Inferior parietal cortex (tissue), 1 donor: ENCODE results near the gene KMT5C.
"Not testable (repeated sequence)": the region's sequence is repeated elsewhere in the genome, so short reads cannot be mapped to it uniquely, and the experiment has no call there.

Experiments
- DNase-seq: peaks from one replicate; pipeline ENCODE4 v3.0.0-alpha.2; 2016; ENCODE audit errors: extremely low spot score

KMT5C gene

DNA sequence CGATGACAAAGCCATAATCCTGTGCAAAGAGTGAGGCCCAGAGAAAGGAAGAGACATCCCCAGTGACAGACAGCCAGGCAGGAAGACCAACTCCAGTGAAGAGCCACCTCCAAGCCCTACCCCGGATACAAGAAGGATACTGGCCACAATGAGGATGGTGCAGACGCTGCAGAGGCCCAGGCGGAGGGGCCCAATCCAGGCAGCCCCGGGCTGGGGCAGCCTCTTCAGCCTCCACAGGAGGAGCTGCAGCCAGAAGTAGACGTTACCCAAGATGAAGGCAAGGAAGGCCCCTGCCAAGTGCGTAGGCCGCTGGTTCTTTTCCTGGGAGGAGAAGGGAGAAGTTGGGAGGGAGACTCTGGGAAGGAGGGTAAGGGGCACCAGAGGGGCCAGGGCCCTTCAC lies 23.0 kb upstream of the KMT5C start:
- no peak for DNase-seq

DNA sequence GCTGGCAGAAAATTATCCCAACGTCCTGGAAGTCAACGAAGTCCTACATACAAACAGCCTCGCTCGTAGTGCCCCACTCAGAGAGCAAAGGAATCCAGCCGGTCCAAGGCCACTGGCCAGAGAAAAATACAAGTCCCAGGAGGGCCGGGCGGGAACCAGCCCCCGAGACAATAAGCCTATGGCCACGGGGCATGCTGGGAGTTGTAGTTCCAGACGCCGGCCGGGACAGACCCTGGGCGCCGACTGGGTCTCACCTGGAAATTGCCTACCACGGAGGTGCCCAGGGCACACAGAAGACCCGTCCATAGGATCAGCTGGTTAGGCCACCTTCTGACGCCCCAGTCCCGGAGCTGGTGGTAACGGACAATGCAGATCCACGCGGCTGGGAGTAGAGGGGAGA lies 19.9 kb upstream of the KMT5C start:
- DNase-seq = no peak

GRCh38 chr19:55320844-55321419 lies 18.7 kb upstream of the KMT5C start:
- no peak for DNase-seq

DNA sequence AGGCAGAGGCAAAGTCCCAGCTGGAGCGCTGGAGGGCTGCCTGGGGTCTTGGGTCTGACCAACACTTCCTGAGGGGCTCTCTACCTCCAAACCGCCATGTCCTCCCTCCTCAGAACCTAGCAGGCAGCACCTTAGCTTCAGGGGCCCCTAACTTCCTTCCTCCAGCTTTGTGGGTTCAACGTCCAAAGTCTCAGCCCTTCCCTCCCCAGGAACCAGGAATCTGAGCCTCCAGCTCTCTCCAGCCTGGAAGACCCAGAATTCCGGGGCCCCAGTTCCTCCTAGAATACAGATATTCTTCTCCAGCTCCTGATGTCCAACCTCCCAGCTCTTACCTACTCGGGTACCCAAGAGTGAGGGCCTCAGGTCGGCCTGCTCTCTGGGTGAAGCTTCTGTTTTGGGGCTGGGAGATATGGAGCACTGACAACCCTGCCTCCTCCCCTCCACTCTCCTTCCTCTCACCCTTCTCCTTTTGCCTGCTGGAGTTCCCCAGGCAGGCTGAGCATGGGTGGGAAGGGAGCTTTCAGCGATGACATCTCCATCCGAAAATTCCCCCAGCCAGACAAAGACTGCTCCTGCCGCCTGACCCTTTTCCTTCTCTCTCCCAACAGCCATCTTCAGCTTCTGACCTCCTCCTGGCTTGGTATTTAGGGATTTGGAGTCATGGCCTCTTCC lies 18.1 kb upstream of the KMT5C start:
- DNase-seq = no peak

DNA sequence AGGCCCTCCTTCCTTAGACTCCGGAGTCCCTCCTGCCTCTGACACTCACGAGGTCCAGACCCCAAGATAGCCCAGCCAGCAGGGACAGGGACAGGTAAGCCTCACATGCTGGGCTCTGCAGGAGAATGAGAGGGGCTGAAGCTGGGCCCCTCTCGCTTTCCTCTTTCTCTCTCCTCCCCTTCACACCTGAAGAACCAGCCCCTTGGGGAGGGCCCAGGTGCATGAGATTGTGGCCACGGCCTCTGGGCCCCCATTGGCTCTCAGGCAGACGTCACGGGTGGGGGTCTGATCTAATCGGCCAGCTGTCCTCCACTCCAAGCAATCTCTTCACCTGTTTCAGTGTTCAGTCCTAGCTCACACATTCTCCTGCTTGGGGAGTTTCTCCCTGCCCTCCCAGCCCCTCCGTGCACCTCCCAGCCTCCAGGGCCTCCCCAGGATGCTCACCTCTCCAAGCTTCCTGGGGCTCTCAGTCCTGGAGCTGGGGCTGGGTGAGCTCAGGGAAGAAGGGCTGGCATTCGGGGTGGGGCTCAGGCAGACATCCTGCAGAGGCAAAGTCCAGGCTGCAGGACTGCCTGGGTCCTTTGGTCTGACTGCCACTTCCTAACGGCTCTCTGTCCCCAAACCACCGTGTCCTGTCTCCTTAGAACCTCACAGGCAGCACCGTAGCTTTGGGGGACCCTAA lies 17.3 kb upstream of the KMT5C start:
- no peak for DNase-seq

DNA sequence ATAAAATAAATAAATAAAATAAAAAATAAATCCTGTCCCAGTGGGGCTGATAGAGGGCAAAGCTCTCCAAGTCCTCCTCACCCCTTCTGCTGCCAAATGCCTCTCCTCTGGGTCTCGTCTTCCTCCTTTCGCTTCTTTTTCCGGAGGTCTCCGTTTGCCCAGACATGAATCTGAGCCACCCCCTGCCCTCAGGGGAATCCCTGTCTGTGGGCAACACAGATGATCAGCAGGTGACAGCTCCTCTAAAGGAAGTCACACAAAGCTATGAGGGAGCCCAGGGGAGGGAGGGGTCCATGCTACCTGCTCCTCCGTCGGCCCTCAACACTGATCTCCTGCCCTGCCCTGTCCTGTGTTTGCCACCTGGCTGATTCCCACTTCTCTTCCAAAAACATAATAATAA lies 15.0 kb upstream of the KMT5C start:
- no peak for DNase-seq

DNA sequence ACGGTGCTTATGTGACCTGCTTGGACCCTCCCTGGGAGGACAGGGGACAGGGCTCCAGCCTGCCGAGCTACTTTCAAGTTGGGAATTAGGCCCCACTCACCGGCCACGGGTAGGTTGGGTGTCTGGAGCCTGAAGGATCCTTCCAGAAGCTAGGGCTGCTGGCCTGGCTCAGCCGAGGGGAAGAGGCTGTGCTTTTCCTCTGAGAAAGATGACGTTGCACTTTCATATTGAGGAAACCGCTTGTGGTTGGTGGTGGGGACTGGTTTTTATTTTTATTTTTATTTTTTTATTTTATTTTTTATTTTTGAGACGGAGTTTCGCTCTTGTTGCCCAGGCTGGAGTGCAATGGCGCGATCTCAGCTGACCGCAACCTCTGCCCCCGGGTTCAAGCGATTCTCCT lies 14.5 kb upstream of the KMT5C start, which contains the start of gene TMEM150B:
TMEM150B (minus strand) TSS at position 170 of the 400 bp plus-strand sequence. CDS start 4,305 bp downstream, outside the sequence.
- no peak for DNase-seq

DNA sequence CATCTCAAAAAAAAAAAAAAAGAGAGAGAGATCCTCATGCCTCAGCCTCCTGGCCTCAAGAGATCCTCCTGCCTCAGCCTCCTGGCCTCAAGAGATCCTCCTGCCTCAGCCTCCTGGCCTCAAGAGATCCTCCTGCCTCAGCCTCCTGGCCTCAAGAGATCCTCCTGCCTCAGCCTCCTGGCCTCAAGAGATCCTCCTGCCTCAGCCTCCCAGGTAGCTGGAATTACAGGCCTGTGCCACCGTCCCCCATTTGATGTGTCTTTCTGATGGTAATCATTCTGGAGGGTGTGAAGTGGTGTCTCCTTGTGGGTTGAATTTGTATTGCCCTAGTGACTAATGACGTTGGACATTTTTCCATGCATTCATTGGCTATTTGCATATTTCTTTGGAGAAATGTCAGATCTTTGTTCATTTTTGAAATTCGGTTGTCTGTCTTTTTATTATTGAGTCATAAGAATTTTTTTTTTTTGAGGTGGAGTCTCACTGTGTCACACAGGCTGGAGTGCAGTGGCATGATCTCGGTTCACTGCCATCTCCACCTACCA lies 10.8 kb upstream of the KMT5C start:
- not testable (repeated sequence) for DNase-seq

GRCh38 chr19:55329791-55330190 lies 9.9 kb upstream of the KMT5C start:
- DNase-seq = not testable (repeated sequence)

DNA sequence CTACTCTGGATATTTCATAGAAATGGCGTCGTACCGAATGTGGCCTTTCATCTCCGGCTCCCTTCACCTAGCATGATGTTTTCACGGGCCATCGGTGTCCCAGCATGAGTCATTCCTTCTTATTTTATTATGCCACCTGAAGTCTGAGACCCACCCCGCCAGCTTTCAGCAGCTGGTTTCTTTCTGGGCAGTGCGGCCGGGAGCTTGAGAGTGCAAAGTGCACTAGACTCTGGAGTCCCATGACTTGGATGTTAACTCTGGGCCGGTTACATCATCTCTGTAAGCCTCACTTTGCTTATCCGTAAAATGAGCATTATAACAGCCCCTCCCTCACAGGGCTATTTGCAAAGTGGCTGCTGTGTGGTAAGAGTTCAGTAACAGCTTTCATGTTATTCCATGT lies 5.8 kb upstream of the KMT5C start:
- DNase-seq = no peak

- DNase-seq = no peak
Measured at GRCh38 chr19:55336101-55336500, 3.6 kb upstream of the KMT5C start.

DNA sequence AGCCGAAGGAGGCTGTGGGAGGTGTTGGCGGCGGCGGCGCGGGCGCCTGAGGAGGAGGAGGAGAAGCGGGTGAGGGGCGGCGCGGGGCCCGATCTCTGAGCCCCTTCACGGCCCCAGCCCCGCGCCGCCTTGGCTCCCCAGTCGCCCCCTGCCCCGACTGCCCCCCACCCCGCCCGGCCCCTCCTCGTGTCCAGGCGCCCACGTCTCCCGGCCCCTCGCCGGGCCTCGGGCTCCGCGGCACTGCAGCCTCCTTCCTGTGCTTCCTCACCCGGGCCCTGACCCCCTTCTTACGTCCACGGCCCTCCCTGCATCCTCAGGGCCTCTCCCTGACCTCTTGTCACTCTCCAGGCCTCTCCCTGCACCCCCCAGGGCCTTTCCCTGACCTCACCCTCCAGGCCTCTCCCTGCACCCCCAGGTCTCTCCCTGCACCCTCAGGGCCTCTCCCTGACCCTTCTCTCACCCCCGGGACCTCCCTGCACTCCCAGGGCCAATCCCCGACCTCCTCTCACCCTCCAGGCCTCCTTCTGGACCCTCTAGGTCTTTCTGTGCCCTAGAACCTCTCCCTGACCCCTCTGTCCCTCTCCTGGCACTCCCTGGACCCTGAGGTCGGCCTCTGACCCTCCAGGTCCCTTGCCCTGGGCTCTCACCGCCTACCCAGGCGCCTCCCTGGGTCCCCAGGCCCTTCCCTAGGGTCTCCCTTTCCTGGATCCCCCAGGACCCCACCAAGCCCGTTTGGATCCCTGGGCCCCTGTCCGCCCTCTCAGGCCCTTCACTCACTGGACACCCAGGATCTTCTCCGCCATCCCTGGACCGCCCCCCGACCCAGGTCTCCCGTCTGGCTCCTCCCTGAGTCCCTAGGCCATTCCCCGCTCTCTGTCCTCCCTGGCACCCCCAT lies 460 bp downstream of the KMT5C start:
- DNase-seq = no peak

- no peak for DNase-seq
Measured at GRCh38 chr19:55340784-55341147, 1.1 kb downstream of the KMT5C start.

DNA sequence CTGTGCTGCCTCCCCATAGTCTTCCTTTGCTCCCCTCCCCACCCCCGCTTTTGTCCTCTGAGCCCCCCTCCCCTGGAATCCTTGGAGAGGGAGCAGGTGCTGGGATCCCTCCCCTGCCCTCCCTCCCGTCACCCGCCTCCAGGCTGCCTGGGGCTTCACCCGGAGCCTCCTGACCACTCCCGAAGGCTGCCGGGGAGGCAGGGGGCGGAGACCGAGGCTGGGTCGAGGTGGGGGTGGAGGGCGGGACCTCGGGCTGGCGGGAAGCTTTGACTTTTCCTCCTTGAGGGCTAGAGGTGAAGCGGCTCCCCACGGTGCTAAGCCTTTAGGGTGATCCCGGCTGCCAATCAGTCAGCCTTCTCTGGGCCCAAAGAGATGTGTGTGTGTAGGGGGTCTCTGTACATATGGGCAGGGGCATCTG lies 1.5 kb downstream of the KMT5C start:
- DNase-seq = peak; percentile 25

- DNase-seq = no peak
Measured at GRCh38 chr19:55341595-55342531, 2.2 kb downstream of the KMT5C start.

DNA sequence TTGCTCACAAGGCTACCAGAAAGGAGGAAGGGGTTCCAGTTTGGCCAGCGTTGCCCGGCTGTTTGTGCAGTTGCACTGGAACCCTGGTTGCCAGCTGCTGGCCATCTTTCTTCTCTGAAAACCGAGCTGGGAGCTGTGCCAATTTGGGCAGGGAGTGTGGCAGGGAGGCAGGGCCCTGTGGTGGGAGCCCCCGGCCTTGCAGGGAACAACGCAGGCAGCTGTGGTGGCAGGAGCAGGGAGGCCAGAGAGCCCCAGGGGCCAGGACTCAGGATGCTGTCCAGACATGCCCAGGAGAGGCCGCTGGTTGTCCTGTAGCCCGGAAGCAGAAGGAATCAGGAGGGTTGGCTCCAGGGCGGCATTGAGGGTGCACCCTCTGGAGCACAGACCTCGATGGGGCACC lies 4.8 kb downstream of the KMT5C start:
- no peak for DNase-seq

- no peak for DNase-seq
Measured at GRCh38 chr19:55345101-55345817, 5.6 kb downstream of the KMT5C start.

DNA sequence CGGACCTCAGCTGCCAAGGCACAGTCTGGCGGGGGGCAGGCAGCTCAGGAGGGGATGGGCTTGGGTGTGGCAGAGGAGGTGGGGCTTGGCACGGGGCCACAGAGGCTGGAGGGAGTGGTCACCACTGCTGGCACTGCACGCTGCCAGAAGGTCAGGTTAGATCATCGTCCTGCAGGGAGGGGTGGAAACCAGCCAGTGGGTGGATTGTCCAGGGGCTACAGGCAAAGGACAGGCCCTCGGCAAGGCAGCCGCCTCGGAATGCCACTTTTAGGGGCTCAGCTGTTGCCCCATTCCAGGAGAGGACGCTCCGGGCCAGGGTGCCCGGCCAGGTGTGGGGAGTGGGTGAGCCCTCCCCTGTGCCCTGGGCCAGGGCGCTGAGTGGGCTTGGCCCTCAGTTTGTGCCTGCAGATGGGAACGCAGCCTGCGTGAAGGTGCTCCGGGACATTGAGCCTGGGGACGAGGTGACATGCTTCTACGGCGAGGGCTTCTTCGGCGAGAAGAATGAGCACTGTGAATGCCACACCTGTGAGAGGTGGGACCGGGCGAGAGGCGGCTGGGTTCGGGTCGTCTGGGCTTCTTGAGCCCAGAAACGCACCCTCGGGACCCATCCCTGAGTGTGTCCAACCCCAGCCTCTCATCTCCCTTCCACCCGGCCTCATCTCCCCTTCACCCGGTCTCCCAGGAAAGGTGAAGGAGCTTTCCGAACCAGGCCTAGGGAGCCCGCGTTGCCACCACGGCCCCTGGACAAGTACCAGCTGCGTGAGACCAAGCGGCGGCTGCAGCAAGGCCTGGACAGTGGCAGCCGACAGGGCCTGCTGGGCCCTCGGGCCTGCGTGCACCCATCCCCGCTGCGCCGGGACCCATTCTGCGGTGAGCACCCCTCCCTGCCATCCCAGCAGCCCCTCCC lies 6.4 kb downstream of the KMT5C start:
- no peak for DNase-seq
